ENCODE measurements around the gene CCR4. TPM values are rescaled to one million over a fixed set of nuclear protein-coding genes. Genes with fewer than 3 reads are reported as not detected.

Gene CCR4
- total and polyA plus RNA-seq, 9 of the 15 experiments (the other 6 are each of a cell fraction or from before 2014, with no cell fraction given): 0.04 to 0.47 (median 0.25) TPM; not detected in 1

GRCh38 chr3:32973982-32974381, 22.5 kb downstream of the CCR4 start (continued):
- TF ChIP-seq, protein P1, sequence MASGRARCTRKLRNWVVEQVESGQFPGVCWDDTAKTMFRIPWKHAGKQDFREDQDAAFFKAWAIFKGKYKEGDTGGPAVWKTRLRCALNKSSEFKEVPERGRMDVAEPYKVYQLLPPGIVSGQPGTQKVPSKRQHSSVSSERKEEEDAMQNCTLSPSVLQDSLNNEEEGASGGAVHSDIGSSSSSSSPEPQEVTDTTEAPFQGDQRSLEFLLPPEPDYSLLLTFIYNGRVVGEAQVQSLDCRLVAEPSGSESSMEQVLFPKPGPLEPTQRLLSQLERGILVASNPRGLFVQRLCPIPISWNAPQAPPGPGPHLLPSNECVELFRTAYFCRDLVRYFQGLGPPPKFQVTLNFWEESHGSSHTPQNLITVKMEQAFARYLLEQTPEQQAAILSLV (tag; IDR thresholded peaks at IDR 0.05): 0 out of 2 replicates have a peak, but pooled peaks have one; percentile 30
- TF ChIP-seq KLF1 (tag; IDR thresholded peaks at IDR 0.05) (no peak), MCM7 (IDR thresholded peaks at IDR 0.05) (no peak), ZNF282 (CRISPR knock-in tag; IDR thresholded peaks at IDR 0.05) (no peak), ZNF407 (IDR thresholded peaks at IDR 0.05; ENCODE audit: low read depth) (no peak), YY1 (IDR thresholded peaks at IDR 0.05; ENCODE audit: borderline replicate concordance in 1 of 3, control insufficient read depth in 1 of 3, extremely low read depth in 1 of 3, insufficient read depth in 3 of 3, insufficient read length in 1 of 3, insufficient replicate concordance in 2 of 3, low read depth in 1 of 3, low read length in 2 of 3) (no peak)
- TF ChIP-seq, protein P2, sequence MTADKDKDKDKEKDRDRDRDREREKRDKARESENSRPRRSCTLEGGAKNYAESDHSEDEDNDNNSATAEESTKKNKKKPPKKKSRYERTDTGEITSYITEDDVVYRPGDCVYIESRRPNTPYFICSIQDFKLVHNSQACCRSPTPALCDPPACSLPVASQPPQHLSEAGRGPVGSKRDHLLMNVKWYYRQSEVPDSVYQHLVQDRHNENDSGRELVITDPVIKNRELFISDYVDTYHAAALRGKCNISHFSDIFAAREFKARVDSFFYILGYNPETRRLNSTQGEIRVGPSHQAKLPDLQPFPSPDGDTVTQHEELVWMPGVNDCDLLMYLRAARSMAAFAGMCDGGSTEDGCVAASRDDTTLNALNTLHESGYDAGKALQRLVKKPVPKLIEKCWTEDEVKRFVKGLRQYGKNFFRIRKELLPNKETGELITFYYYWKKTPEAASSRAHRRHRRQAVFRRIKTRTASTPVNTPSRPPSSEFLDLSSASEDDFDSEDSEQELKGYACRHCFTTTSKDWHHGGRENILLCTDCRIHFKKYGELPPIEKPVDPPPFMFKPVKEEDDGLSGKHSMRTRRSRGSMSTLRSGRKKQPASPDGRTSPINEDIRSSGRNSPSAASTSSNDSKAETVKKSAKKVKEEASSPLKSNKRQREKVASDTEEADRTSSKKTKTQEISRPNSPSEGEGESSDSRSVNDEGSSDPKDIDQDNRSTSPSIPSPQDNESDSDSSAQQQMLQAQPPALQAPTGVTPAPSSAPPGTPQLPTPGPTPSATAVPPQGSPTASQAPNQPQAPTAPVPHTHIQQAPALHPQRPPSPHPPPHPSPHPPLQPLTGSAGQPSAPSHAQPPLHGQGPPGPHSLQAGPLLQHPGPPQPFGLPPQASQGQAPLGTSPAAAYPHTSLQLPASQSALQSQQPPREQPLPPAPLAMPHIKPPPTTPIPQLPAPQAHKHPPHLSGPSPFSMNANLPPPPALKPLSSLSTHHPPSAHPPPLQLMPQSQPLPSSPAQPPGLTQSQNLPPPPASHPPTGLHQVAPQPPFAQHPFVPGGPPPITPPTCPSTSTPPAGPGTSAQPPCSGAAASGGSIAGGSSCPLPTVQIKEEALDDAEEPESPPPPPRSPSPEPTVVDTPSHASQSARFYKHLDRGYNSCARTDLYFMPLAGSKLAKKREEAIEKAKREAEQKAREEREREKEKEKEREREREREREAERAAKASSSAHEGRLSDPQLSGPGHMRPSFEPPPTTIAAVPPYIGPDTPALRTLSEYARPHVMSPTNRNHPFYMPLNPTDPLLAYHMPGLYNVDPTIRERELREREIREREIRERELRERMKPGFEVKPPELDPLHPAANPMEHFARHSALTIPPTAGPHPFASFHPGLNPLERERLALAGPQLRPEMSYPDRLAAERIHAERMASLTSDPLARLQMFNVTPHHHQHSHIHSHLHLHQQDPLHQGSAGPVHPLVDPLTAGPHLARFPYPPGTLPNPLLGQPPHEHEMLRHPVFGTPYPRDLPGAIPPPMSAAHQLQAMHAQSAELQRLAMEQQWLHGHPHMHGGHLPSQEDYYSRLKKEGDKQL (CRISPR knock-in tag; IDR thresholded peaks at IDR 0.05; ENCODE audit: borderline replicate concordance): no peak
- TF ChIP-seq, protein P3, sequence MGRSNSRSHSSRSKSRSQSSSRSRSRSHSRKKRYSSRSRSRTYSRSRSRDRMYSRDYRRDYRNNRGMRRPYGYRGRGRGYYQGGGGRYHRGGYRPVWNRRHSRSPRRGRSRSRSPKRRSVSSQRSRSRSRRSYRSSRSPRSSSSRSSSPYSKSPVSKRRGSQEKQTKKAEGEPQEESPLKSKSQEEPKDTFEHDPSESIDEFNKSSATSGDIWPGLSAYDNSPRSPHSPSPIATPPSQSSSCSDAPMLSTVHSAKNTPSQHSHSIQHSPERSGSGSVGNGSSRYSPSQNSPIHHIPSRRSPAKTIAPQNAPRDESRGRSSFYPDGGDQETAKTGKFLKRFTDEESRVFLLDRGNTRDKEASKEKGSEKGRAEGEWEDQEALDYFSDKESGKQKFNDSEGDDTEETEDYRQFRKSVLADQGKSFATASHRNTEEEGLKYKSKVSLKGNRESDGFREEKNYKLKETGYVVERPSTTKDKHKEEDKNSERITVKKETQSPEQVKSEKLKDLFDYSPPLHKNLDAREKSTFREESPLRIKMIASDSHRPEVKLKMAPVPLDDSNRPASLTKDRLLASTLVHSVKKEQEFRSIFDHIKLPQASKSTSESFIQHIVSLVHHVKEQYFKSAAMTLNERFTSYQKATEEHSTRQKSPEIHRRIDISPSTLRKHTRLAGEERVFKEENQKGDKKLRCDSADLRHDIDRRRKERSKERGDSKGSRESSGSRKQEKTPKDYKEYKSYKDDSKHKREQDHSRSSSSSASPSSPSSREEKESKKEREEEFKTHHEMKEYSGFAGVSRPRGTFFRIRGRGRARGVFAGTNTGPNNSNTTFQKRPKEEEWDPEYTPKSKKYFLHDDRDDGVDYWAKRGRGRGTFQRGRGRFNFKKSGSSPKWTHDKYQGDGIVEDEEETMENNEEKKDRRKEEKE (IDR thresholded peaks at IDR 0.05; ENCODE audit: borderline replicate concordance in 1 of 2, control insufficient read depth in 1 of 2, low read depth in 2 of 2, low read length in 1 of 2): no peak

All from K562 (cell line).